ENCODE data around the gene TES.
"Not testable (repeated sequence)": the region's sequence is repeated elsewhere in the genome, so short reads cannot be mapped to it uniquely, and the experiment has no call there.

Gene TES

DNA sequence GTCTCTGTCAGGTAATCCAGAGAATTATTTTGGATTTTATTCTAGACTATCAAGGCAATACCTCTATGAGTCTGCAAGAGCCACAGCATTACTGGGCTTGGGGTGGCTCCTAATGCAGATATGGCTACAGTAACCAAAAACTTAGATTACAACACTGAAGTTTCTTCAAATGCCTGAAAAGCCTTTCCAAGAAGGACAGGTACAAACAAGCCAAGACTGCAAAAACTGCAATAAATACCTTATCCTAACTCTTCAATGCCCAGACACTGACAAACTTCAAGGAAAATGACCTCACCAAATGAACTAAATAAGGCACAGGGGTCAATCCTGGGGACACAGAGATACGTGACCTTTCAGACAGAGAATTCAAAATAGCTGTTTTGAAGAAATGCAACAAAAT lies 82.0 kb downstream of the TES start:
- DNase-seq = no peak

DNA sequence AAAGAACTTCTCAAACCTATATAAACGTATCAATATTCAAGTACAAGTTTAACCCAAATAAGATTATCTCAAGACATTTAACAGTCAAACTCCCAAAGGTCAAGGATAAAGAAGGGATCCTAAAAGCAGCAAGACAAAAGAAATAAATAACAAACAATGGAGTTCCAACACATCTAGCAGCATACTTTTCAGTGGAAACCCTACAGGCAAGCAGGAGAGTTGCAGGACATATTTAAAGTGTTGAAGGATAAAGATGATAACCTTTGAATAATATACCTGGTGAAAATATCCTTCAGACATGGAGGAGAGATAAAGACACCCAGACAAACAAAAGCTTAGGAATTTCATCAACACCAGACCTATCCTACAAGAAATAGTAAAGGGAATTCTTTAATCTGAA lies 82.8 kb downstream of the TES start:
- no peak for DNase-seq

DNA sequence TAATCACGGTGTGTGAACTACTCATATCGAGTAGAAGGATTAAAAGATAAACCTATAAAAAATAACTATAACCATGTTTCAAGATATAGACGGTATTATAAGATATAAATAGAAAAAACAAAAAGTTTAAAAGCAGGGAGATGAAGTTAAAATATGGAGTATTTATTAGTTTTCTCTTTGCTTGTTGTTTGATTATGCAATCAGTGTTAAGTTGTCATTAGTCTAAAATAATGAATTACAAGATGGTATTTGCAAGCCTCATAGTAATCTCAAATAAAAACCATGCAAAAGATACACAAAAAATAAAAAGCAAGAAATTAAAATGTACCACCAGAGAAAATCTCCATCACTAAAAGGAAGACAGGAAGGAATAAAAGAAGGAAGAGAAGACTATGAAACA lies 83.3 kb downstream of the TES start:
- no peak for DNase-seq

DNA sequence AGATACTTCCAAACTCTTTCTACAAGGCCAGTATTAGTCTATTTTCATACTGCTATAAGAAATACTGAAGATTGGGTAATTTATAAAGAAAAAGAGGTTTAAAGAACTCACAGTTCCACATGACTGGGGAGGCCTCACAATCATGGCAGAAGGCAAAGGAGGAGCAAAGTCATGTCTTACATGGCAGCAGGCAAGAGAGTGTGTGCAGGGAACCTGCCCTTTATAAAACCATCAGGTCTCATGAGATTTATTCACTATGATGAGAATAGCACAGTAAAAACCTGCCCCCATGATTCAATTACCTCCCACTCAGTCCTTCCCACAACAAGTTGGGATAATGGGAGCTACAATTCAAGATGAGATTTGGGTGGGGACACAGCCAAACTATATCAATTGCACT lies 85.6 kb downstream of the TES start:
- not testable (repeated sequence) for DNase-seq

DNA sequence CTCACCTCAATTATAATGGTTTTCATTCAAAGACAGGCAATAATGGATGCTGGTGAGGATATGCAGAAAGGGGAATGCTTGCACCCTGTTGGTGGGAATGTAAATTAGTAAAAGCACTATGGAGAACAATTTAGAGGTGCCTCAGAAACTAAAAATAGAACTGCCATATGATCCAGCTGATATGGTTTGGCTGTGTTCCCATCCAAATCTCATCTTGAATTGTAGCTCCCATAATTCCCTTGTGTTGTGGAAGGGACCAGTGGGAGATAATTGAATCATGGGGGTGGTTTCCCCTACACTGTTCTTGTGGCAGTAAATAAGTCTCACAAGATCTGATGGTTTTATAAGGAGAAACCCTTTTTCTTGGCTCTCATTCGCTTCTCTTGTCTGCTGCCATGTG lies 87.7 kb downstream of the TES start:
- DNase-seq = no peak

DNA sequence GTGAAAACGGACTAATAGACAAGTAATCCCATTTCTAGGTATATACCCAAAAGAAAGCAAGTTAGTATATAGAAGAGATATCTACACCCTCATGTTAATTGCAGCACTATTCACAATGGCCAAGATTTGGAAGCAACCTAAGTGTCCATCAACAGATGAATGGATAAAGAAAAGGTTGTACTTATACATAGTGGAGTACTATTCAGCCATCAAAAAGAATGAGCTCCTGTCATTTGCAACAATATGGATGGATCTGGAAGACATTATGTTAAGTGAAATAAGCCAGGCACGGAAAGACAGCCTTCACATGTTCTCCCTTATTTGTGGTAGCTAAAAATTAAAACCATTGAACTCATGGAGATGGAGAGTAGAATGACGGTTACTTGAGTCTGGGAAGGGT lies 88.2 kb downstream of the TES start:
- no peak for DNase-seq

DNA sequence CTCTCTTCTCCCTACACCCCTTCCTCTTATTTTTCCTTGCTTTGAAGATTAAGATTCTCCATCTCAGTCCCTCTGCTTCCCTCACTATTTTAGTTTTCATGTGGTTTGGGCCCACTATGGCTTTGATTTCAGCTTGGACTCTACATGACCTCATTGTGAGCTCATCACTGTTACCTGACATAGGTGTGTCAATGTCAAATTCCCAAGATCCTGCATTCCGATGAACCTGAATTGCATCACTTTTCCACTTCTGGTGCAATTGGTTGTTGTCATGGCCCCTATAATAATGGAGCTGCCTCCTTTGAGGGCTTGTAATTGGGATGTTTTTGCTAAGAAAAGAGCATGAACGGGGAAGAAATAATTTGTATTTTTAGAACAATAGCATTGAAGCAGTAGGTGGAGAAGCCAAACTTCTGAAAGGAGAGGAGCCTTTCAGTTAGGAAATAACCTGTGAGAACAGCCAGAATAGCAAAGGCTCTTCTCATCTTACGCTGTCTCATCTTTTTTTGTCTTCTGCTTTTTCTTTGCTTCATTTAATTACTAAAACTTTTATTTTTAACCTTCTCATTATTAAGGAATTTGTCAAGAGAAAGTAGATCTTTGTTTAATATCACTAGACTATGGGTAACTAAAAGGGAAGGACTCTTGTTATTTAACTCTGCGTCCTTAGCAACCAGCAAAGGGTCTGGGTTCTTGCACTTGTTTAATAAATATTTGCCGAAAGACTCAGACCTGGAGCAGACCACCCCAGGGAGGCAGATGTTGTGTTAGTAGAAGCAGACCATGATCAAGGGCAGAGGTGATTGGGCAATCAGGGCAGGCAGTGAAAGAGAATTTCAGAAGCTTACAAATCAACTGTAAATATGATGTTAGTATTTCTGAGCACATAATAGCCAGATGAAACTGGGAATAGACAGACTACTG lies 95.4 kb downstream of the TES start:
- no peak for DNase-seq

DNA sequence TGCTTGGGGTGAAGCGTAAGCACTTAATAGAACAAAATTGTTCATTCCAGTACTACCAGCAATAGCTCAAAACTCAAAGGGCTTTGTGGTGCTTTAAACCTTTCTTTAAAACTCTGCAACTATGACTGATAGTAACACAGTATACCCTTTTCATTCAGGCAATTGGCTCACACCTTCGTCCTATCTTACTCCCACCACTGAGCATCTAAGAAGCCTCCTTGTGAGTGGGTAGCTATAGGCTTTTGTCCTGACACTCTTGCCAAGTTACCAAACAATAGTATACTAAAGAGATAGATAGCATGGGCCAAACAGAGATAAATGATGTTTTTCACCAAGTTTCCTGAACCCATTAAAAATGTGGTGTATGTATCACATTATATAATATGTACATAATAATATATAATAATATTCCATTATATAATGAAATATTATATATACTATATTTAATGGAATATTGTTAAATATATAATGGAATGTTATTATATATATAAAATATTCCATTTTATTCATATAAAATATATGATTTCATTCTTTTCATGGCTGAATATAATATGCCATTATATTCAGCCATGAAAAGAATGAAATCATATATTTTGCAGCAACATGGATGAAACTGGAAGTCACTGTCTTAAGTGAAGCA lies 96.2 kb downstream of the TES start:
- no peak for DNase-seq

DNA sequence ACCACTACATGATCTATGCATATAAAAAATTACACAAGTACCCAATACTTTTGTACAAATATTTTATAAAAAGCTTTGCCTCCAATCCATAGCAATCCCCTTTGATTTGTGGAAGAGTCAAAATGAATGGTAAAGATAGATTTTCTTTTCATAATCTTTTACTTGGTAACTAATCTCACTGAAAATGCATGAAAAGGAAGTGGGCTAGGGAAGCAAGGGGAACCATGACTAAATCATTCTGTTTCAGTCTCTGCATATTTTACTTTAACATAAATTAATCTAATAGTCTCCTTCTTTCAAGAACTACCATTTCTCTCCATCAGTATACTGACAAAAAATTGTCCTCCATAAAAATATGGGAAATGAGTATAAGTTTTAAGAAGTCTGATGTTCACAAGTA lies 96.9 kb downstream of the TES start:
- DNase-seq = no peak
